Coronary artery (tissue), 2 donors: ENCODE measurements around the gene LHFPL3.

ENCODE experiments used
- DNase-seq: peaks from one replicate; pipeline ENCODE4 v3.0.0-alpha.2; 2017; ENCODE audit warnings: low spot score
- H3K27ac ChIP-seq, 2 donors: fragments of 200-600 bp; sonication (generic); one replicate each; pipeline ENCODE4 v1.5.1; 2016 to 2019
- H3K4me3 ChIP-seq: fragments of 200-600 bp; sonication (generic); 2 replicates; pipeline ENCODE4 v1.5.1; 2016; ENCODE audit warnings: mild to moderate bottlenecking, moderate library complexity
- CTCF ChIP-seq: fragments of 200-600 bp; sonication (generic); IDR thresholded peaks from one replicate; pipeline ENCODE4 v1.5.1; 2019; ENCODE audit warnings: antibody characterized with exemption

The LHFPL3 gene

GRCh38 chr7:104779888-104780287, 451.5 kb downstream of the LHFPL3 start:
- TF ChIP-seq CTCF, result no peak
- DNase-seq, result no peak
- no peak overlapping the region for H3K27ac ChIP-seq
- H3K4me3 ChIP-seq, result no peak overlapping the region

- Histone ChIP-seq H3K27ac (no peak overlapping the region), H3K4me3 (no peak overlapping the region)
- no peak for DNase-seq
- no peak for TF ChIP-seq CTCF
Measured at GRCh38 chr7:104784686-104785085, 456.3 kb downstream of the LHFPL3 start.

- TF ChIP-seq CTCF, result no peak
- DNase-seq, result no peak
- Histone ChIP-seq H3K4me3 (no peak overlapping the region), H3K27ac (no peak overlapping the region)
Measured at GRCh38 chr7:104789780-104790179, 461.4 kb downstream of the LHFPL3 start.

GRCh38 chr7:104790440-104790839, 462.0 kb downstream of the LHFPL3 start:
- no peak for DNase-seq
- H3K4me3 ChIP-seq, result no peak overlapping the region
- no peak for TF ChIP-seq CTCF
- H3K27ac ChIP-seq, result no peak overlapping the region

- no peak for TF ChIP-seq CTCF
- DNase-seq, result no peak
- no peak overlapping the region for H3K4me3 ChIP-seq
- H3K27ac ChIP-seq, result no peak overlapping the region
Measured at GRCh38 chr7:104791080-104791479, 462.7 kb downstream of the LHFPL3 start.

- DNase-seq, result no peak
- Histone ChIP-seq H3K4me3 (no peak overlapping the region), H3K27ac (no peak overlapping the region)
- no peak for TF ChIP-seq CTCF
Measured at GRCh38 chr7:104793066-104793465, 464.7 kb downstream of the LHFPL3 start.

GRCh38 chr7:104794154-104794553, 465.8 kb downstream of the LHFPL3 start:
- Histone ChIP-seq H3K4me3 (no peak overlapping the region), H3K27ac (no peak overlapping the region)
- TF ChIP-seq CTCF, result no peak
- DNase-seq, result no peak
